Osteoblast (primary cell): ENCODE results near the gene MERTK. TPM values are rescaled to one million over a fixed set of nuclear protein-coding genes. Genes with fewer than 3 reads are reported as not detected.
A peak's percentile ranks its signal among the peaks of the same experiment; 100 is the strongest.

ENCODE experiments used
- DNase-seq: peaks from one replicate; pipeline ENCODE4 v3.0.0; 2011; ENCODE audit warnings: low spot score, mixed read lengths; ENCODE audit not compliant: insufficient read length; ENCODE audit errors: missing footprints
- H2AFZ ChIP-seq: 2 replicates; pipeline ENCODE4 v1.6.0; 2011; ENCODE audit warnings: mild to moderate bottlenecking, low read length
- H3K27ac ChIP-seq: 2 replicates; pipeline ENCODE4 v1.5.1; 2011; ENCODE audit warnings: mild to moderate bottlenecking, low read depth, low read length, moderate library complexity
- H3K27me3 ChIP-seq: 2 replicates; pipeline ENCODE4 v1.6.0; 2012; ENCODE audit warnings: mild to moderate bottlenecking, control low read depth, inconsistent platforms, low read length, moderate library complexity; ENCODE audit not compliant: insufficient read depth
- H3K36me3 ChIP-seq: 2 replicates; pipeline ENCODE4 v1.5.1; 2011; ENCODE audit warnings: mild to moderate bottlenecking, low read length, control low read depth, moderate library complexity; ENCODE audit not compliant: insufficient read depth
- H3K4me1 ChIP-seq: 2 replicates; pipeline ENCODE4 v1.5.1; 2011; ENCODE audit warnings: mild to moderate bottlenecking, low read length, control low read depth, moderate library complexity; ENCODE audit not compliant: insufficient read depth
- H3K4me2 ChIP-seq: 2 replicates; pipeline ENCODE4 v1.6.0; 2011; ENCODE audit warnings: mild to moderate bottlenecking, low read length; ENCODE audit not compliant: insufficient read depth
- H3K4me3 ChIP-seq: fragments of 200-600 bp; sonication (generic); 3 replicates; pipeline ENCODE4 v1.5.1; 2012; ENCODE audit warnings: mild to moderate bottlenecking, low read length, inconsistent platforms; ENCODE audit not compliant: insufficient read depth
- H3K79me2 ChIP-seq: 2 replicates; pipeline ENCODE4 v1.6.0; 2012; ENCODE audit warnings: mild to moderate bottlenecking, low read length, control low read depth, inconsistent platforms; ENCODE audit not compliant: insufficient read depth
- H3K9me3 ChIP-seq: 2 replicates; pipeline ENCODE4 v1.5.1; 2011; ENCODE audit warnings: low read depth, low read length, control low read depth
- H4K20me1 ChIP-seq: 2 replicates; pipeline ENCODE4 v1.6.0; 2012; ENCODE audit warnings: mild to moderate bottlenecking, low read length, control low read depth; ENCODE audit not compliant: insufficient read depth
- total RNA-seq: library from RNA; depleted of rRNA; stranded (reverse); fragments of >200 nt; gene quantifications from 2 replicates; pipeline ENCODE4 v1.2.3, GENCODE V29; 2012
- TF ChIP-seq, protein P1 (sequence below): IDR thresholded peaks from 2 replicates; pipeline ENCODE4 v1.5.1; 2011; ENCODE audit warnings: mild to moderate bottlenecking, low read depth, low read length, moderate library complexity; ENCODE audit errors: extremely low read depth

The MERTK gene
- total RNA-seq, 1 donor = 0.72 TPM

DNA sequence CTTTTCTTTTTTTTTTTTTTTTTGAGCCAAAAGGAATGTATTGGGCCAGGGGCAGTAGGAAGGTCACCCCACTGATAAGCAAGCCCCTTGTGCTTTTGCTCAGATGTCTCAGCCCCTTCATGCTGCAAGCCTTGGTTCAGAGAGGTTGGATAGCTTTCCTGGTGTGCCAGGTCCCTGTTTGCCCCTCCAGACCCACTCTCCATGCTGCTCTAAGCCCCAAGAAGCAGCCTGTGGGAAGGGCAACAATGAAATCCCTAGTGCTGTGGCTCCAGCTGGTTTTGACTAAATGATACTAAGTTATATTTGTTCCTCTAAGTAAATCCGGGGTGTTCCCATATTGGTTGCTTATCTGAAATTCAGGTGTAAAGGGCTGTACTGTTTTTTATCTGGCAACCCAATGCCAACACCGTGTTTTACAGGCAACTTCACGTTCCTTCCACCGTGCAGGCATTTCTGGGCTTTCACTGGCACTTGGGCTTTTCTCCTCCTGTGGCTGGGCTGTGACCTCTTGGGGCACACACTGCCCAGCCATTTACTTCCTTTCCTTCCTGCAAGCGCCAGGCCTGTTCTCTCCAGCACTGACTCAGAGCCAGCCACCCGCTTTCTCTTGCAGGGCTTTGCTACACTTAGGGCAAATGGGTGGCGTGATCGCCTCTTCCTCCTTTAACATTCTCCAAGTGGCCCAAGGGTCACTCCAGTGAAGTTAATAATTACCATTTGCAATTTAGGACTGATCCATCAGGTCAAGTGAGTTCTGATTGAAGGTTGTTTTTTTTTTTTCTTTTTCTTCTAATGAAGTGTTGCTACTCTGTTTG lies 21.6 kb downstream of the MERTK start:
- Histone ChIP-seq H3K27ac (no peak overlapping the region), H3K9me3 (no peaks in the 10 kb centered on the region), H3K79me2 (no peaks in the 10 kb centered on the region), H3K4me3 (no peak overlapping the region), H3K4me2 (no peak overlapping the region), H3K4me1 (peaks cover 4% of the 10 kb centered on the region), H3K36me3 (no peaks in the 10 kb centered on the region), H3K27me3 (peaks cover 16% of the 10 kb centered on the region), H2AFZ (peak overlapping the region; percentile 26), H4K20me1 (no peaks in the 10 kb centered on the region)
- DNase-seq = no peak
- TF ChIP-seq, protein P1, sequence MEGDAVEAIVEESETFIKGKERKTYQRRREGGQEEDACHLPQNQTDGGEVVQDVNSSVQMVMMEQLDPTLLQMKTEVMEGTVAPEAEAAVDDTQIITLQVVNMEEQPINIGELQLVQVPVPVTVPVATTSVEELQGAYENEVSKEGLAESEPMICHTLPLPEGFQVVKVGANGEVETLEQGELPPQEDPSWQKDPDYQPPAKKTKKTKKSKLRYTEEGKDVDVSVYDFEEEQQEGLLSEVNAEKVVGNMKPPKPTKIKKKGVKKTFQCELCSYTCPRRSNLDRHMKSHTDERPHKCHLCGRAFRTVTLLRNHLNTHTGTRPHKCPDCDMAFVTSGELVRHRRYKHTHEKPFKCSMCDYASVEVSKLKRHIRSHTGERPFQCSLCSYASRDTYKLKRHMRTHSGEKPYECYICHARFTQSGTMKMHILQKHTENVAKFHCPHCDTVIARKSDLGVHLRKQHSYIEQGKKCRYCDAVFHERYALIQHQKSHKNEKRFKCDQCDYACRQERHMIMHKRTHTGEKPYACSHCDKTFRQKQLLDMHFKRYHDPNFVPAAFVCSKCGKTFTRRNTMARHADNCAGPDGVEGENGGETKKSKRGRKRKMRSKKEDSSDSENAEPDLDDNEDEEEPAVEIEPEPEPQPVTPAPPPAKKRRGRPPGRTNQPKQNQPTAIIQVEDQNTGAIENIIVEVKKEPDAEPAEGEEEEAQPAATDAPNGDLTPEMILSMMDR = no peak

DNA sequence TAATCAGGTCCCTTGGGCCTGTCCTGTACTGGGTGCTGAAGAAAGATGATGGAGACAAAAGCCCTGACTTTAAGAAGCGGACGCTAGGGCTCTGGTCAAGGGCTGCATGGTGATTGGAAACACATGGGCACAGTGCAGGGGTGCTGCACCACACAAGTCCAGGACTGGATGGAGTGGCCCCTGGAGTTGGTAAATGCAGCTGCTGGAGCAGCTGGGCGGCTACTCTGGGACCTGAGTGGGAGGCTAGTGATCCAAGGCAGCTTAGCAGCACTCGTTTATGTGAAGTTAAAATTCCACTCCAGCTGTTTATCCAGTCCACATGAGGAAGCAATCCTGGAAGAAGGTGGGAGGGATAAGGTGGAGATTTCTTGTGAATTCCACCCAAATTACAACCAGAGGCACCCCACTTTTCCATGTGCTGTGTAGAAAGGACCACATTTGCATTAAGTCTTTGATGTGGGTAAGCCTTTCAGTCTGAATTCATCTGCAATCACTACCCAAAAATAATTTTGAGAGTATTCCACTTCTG lies 24.9 kb downstream of the MERTK start:
- Histone ChIP-seq H3K4me3 (no peak overlapping the region), H3K4me2 (no peak overlapping the region), H4K20me1 (no peaks in the 10 kb centered on the region), H3K79me2 (no peaks in the 10 kb centered on the region), H2AFZ (no peak overlapping the region), H3K27me3 (peaks cover 18% of the 10 kb centered on the region), H3K4me1 (peaks cover 4% of the 10 kb centered on the region), H3K9me3 (no peaks in the 10 kb centered on the region), H3K27ac (no peak overlapping the region), H3K36me3 (no peaks in the 10 kb centered on the region)
- TF ChIP-seq, protein P1 = no peak
- DNase-seq = no peak

DNA sequence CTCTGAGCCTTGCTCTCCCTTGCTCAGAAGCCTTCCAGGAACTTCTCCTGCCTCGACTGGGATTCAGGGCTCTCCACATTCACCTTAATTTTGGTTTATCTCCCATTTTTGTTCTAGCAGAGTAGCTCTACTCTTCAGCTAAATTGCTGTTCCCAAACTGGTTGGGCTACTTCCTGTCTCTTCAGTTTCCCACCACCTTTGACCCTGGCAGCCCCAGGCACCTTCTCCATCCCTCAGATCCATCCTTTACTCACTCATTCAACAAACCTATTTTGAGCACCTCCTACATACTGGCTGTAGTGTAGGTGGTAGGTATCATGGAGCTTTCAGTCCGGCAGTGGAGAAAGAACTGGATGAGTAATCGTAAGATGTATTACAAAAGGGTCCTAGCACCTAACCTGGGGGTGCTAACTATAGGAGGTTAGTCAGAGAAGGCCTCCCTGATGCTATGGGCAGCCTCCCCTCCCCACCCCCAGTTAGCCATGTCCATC lies 26.3 kb downstream of the MERTK start:
- H3K4me2 ChIP-seq = no peak overlapping the region
- H3K9me3 ChIP-seq = no peaks in the 10 kb centered on the region
- no peaks in the 10 kb centered on the region for H3K79me2 ChIP-seq
- TF ChIP-seq, protein P1 = no peak
- peaks cover 18% of the 10 kb centered on the region for H3K27me3 ChIP-seq
- no peaks in the 10 kb centered on the region for H3K36me3 ChIP-seq
- no peak overlapping the region for H2AFZ ChIP-seq
- no peak for DNase-seq
- H3K4me3 ChIP-seq = no peak overlapping the region
- H3K27ac ChIP-seq = no peak overlapping the region
- H3K4me1 ChIP-seq = no peaks in the 10 kb centered on the region
- H4K20me1 ChIP-seq = no peaks in the 10 kb centered on the region

DNA sequence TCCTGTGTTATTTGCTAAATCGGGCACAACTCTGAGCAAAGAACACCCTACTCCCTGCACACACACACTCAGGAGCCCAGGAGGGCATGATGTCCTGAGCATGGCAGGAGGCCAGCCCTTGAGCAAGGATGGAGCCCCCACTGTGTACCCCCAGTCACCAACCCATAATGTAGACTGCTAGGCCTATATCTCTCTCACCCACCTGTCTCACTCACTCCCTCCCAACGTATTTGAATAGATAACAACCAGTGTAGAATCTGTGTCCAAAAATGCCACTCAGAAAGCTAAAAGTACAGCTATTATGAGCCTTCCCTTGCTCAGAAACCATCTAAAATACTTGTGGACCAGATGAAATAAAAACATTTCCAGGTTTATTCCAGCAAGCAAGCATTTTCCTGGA lies 29.3 kb downstream of the MERTK start:
- Histone ChIP-seq H3K9me3 (no peaks in the 10 kb centered on the region), H3K36me3 (no peaks in the 10 kb centered on the region), H3K27me3 (peaks cover 15% of the 10 kb centered on the region), H3K27ac (no peak overlapping the region), H3K79me2 (no peaks in the 10 kb centered on the region), H2AFZ (no peak overlapping the region), H3K4me3 (no peak overlapping the region), H3K4me2 (no peak overlapping the region), H4K20me1 (no peaks in the 10 kb centered on the region), H3K4me1 (no peaks in the 10 kb centered on the region)
- TF ChIP-seq, protein P1 = no peak
- DNase-seq = no peak
